GM12872 (cell line): ENCODE data around the gene EYS.

Experiments
- CTCF ChIP-seq: IDR thresholded peaks from 3 replicates; pipeline ENCODE4 v1.5.1; 2011; ENCODE audit warnings: low read depth, mild to moderate bottlenecking, low read length, moderate library complexity; ENCODE audit not compliant: insufficient read depth

Gene EYS

GRCh38 chr6:64010010-64010409, 1697.0 kb downstream of the EYS start:
- TF ChIP-seq CTCF, result no peak

- TF ChIP-seq CTCF, result no peak
These were observed 1700.8 kb downstream of the EYS start for GRCh38 chr6:64006246-64006645.

GRCh38 chr6:64000818-64001491, 1706.1 kb downstream of the EYS start:
- TF ChIP-seq CTCF, result no peak

GRCh38 chr6:63999613-64000012, 1707.4 kb downstream of the EYS start:
- TF ChIP-seq CTCF, result no peak

GRCh38 chr6:63998991-63999390, 1708.0 kb downstream of the EYS start:
- no peak for TF ChIP-seq CTCF

- no peak for TF ChIP-seq CTCF
These were observed 1709.3 kb downstream of the EYS start for GRCh38 chr6:63997734-63998133.

- no peak for TF ChIP-seq CTCF
These were observed 1709.8 kb downstream of the EYS start for GRCh38 chr6:63997221-63997620.
